Tibial nerve (tissue), 4 donors: ENCODE results near the gene CHRNE. TPM values are rescaled to one million over a fixed set of nuclear protein-coding genes. Genes with fewer than 3 reads are reported as not detected.
"Not testable (repeated sequence)": the region's sequence is repeated elsewhere in the genome, so short reads cannot be mapped to it uniquely, and the experiment has no call there.

Experiments
- DNase-seq, 2 donors: peaks; one replicate each; pipeline ENCODE4 v3.0.0-alpha.2; 2019; ENCODE audit warnings: low spot score in 2 of 2
- H3K27ac ChIP-seq, 4 donors: fragments of 200-600 bp; sonication (generic) in 3 of 4; one replicate each; pipeline ENCODE4 v1.5.1; 2017 to 2019; ENCODE audit warnings: mild to moderate bottlenecking in 1 of 4
- H3K27me3 ChIP-seq, 2 donors: fragments of 200-600 bp; sonication (generic) in 1 of 2; one replicate each; pipeline versions ENCODE4 v1.5.1 to v1.6.0; 2017 to 2019
- H3K36me3 ChIP-seq, 3 donors: fragments of 200-600 bp; sonication (generic); one replicate each; pipeline ENCODE4 v1.5.1; 2018 to 2019
- H3K4me1 ChIP-seq, 4 donors: fragments of 200-600 bp; sonication (generic) in 3 of 4; one replicate each; pipeline ENCODE4 v1.5.1; 2017 to 2019
- H3K4me3 ChIP-seq, 4 donors: fragments of 200-600 bp; sonication (generic) in 3 of 4; one replicate each; pipeline ENCODE4 v1.5.1; 2017 to 2019; ENCODE audit warnings: mild to moderate bottlenecking in 1 of 4, moderate library complexity in 1 of 4
- H3K9me3 ChIP-seq, 4 donors: fragments of 200-600 bp; sonication (generic) in 3 of 4; one replicate each; pipeline ENCODE4 v1.5.1; 2017 to 2019
- EP300 ChIP-seq, 2 donors: sonication (generic); formaldehyde crosslinking; IDR thresholded peaks; one replicate each; pipeline ENCODE4 v1.6.1; 2017; ENCODE audit warnings: antibody characterized with exemption in 2 of 2, mild to moderate bottlenecking in 1 of 2
- POLR2A ChIP-seq, 2 donors: fragments of 450-650 bp; IDR thresholded peaks; one replicate each; pipeline ENCODE4 v1.6.1; 2017; ENCODE audit warnings: antibody characterized with exemption in 2 of 2, mild to moderate bottlenecking in 2 of 2, moderate library complexity in 2 of 2
- WGBS, 2 donors: methylation state at CpG; one replicate each; pipeline ENCODE4 v1.1.5; 2018; 5-methylcytosine and 5-hydroxymethylcytosine counted together
- total RNA-seq, 4 donors: library from RNA; depleted of rRNA; stranded (reverse); fragments of >200 nt; gene quantifications; one replicate each; pipeline ENCODE4 v1.1.0, GENCODE V29; 2016
- TF ChIP-seq, protein P1 (sequence below), 5 experiments: fragments of 200-600 bp in 3 of 5; fragments of 450-650 bp in 2 of 5; sonication (generic) in 3 of 5; IDR thresholded peaks; one replicate each; pipeline ENCODE4 v1.5.1; 2016 to 2019; ENCODE audit warnings: antibody characterized with exemption in 5 of 5, mild to moderate bottlenecking in 3 of 5, moderate library complexity in 2 of 5

The CHRNE gene
- total RNA-seq, 4 donors from 2014 or later: 0.22 to 2.5 (median 1.0) TPM

GRCh38 chr17:4860651-4861050 lies 42.2 kb downstream of the CHRNE start:
- no peak for TF ChIP-seq POLR2A (IDR thresholded peaks at IDR 0.05)
- TF ChIP-seq, protein P1, sequence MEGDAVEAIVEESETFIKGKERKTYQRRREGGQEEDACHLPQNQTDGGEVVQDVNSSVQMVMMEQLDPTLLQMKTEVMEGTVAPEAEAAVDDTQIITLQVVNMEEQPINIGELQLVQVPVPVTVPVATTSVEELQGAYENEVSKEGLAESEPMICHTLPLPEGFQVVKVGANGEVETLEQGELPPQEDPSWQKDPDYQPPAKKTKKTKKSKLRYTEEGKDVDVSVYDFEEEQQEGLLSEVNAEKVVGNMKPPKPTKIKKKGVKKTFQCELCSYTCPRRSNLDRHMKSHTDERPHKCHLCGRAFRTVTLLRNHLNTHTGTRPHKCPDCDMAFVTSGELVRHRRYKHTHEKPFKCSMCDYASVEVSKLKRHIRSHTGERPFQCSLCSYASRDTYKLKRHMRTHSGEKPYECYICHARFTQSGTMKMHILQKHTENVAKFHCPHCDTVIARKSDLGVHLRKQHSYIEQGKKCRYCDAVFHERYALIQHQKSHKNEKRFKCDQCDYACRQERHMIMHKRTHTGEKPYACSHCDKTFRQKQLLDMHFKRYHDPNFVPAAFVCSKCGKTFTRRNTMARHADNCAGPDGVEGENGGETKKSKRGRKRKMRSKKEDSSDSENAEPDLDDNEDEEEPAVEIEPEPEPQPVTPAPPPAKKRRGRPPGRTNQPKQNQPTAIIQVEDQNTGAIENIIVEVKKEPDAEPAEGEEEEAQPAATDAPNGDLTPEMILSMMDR (IDR thresholded peaks at IDR 0.05): no peak
- no peak for TF ChIP-seq EP300 (IDR thresholded peaks at IDR 0.05)
- H3K9me3 ChIP-seq: no peaks in the 10 kb centered on the region
- peak overlapping the region; percentile 50 to 91 (median 81) for H3K27ac ChIP-seq
- H3K4me3 ChIP-seq: peak overlapping the region in 1 of 4 donors; percentile 38
- H3K36me3 ChIP-seq: no peaks in the 10 kb centered on the region
- DNase-seq: no peak
- H3K4me1 ChIP-seq: peaks cover 0 to 73% (median 43%) of the 10 kb centered on the region in 4 donors
- H3K27me3 ChIP-seq: no peaks in the 10 kb centered on the region
- 78 to 80% methylated on average over 9 of the region's 9 CpGs for WGBS, 2 donors

GRCh38 chr17:4859816-4860625 lies 42.9 kb downstream of the CHRNE start:
- Histone ChIP-seq H3K9me3 (no peaks in the 10 kb centered on the region), H3K4me1 (peaks cover 0 to 73% (median 43%) of the 10 kb centered on the region in 4 donors), H3K36me3 (no peaks in the 10 kb centered on the region), H3K4me3 (peak overlapping the region in 2 of 4 donors; percentile 25 to 38), H3K27me3 (no peaks in the 10 kb centered on the region), H3K27ac (peak overlapping the region; percentile 50 to 91 (median 81))
- TF ChIP-seq EP300 (IDR thresholded peaks at IDR 0.05): peak in 1 of 2 donors; percentile 11
- TF ChIP-seq, protein P1 (IDR thresholded peaks at IDR 0.05): no peak
- WGBS, 2 donors: 45 to 59% methylated on average over 32 of the region's 32 CpGs
- no peak for DNase-seq

- no peak for TF ChIP-seq EP300 (IDR thresholded peaks at IDR 0.05)
- TF ChIP-seq, protein P1 (IDR thresholded peaks at IDR 0.05): no peak
- TF ChIP-seq POLR2A (IDR thresholded peaks at IDR 0.05): no peak
- H3K36me3 ChIP-seq: no peaks in the 10 kb centered on the region
- peak overlapping the region; percentile 36 to 91 (median 81) for H3K27ac ChIP-seq
- no peak overlapping the region for H3K4me3 ChIP-seq
- H3K4me1 ChIP-seq: peaks cover 0 to 84% (median 43%) of the 10 kb centered on the region in 4 donors
- 23 to 33% methylated on average over 5 of the region's 5 CpGs for WGBS, 2 donors
- H3K27me3 ChIP-seq: no peaks in the 10 kb centered on the region
- no peaks in the 10 kb centered on the region for H3K9me3 ChIP-seq
- no peak for DNase-seq
Observed at GRCh38 chr17:4858882-4859260, 44.0 kb downstream of the CHRNE start.

GRCh38 chr17:4858068-4858881 lies 44.6 kb downstream of the CHRNE start:
- Histone ChIP-seq H3K9me3 (no peaks in the 10 kb centered on the region), H3K27ac (peak overlapping the region; percentile 41 to 91 (median 81)), H3K27me3 (no peaks in the 10 kb centered on the region), H3K4me1 (peaks cover 0 to 84% (median 43%) of the 10 kb centered on the region in 4 donors), H3K36me3 (no peaks in the 10 kb centered on the region), H3K4me3 (no peak overlapping the region)
- no peak for DNase-seq
- WGBS, 2 donors: 28 to 37% methylated on average over 7 of the region's 7 CpGs
- TF ChIP-seq, protein P1 (IDR thresholded peaks at IDR 0.05): no peak
- peak; percentile 47 to 83 for TF ChIP-seq EP300 (IDR thresholded peaks at IDR 0.05)

GRCh38 chr17:4857347-4857746 lies 45.6 kb downstream of the CHRNE start:
- 68 to 75% methylated on average over 7 of the region's 7 CpGs for WGBS, 2 donors
- not testable (repeated sequence) for H3K9me3 ChIP-seq, H3K4me3 ChIP-seq, H3K36me3 ChIP-seq, H3K27me3 ChIP-seq, DNase-seq
- H3K27ac ChIP-seq: peak overlapping the region; percentile 41 to 91 (median 81)
- H3K4me1 ChIP-seq: peaks cover 0 to 77% (median 43%) of the 10 kb centered on the region in 4 donors
